GM18502 (cell line): ENCODE results near the gene CACNB1.

ENCODE experiments used
- ATAC-seq: cut with Tn5 transposase; IDR thresholded peaks from one replicate; pipeline ENCODE4 v1.9.1; 2021; ENCODE audit warnings: mild to moderate bottlenecking; ENCODE audit not compliant: unreplicated experiment, poor library complexity

The CACNB1 gene

DNA sequence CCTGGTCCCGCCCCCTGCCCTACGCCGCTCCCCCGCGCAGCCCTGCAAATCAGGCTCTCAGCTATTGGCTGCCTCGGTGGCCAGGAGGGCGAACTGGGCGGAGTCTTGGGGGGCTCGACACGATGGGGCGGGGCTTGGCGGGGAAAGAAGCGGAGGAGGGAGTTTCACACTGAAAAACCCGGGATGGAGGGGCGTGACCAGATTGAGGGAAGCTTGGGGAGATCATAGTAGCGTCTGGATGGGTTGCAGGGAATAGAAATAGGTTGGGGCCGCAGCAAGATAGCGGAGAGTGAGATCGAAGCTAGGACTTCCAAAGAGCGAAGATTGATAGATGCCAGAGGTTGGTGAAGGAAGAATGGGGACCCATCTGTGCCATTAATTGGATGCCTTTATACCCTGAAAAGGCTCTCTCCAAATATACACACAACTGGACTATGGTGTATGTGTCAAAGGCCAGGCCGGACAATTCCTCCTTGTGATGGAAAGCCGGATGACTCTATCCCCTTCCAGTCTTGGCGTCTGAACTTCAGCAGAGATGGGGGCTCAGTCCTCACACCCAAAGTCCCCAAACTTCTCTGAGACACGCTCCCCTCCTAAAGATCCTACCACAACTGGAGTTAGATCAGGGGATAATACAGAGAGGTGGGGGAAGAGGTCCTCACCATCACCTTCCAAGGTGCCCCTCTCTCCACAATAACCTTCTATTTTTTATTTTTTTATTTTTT, 28.7 kb upstream of the CACNB1 start:
- no peak for ATAC-seq

DNA sequence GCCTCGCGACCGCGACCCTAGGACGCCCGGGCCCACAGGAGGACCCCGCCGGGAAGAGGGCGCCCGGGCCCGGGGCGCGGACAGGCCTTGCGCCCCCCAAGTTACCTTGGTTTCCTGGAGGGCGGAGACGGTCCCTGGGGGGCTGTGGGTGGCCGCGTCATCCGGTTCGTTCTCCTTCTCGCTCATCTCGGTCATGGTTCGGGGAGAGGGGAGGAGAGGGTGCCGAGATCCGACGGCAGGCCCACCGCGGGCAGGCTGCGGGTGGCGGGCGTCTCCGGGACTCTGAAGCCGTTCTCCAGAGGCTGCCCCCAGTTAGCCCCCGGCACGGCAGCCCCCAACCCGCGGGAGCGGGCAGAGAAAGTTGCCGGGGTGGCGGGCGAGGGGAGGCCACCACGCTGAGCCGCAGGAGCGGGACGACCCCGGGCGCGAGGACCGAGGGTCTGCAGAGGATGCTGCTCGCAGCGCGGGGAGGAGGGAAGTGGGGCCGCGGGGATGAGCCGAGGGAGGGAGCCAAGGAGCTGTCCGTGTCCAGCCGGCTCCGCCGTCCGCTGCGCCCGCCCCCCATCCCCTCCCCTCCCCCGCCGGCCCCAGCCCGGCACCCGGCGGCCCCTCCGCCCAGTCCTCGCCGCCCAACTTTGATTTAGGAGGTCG, 28.0 kb upstream of the CACNB1 start, which contains the start of gene STAC2:
Gene STAC2 (minus strand): TSS at position 638 of the 651 bp plus-strand sequence. CDS start 443 bp downstream, at position 195.
- ATAC-seq: no peak

DNA sequence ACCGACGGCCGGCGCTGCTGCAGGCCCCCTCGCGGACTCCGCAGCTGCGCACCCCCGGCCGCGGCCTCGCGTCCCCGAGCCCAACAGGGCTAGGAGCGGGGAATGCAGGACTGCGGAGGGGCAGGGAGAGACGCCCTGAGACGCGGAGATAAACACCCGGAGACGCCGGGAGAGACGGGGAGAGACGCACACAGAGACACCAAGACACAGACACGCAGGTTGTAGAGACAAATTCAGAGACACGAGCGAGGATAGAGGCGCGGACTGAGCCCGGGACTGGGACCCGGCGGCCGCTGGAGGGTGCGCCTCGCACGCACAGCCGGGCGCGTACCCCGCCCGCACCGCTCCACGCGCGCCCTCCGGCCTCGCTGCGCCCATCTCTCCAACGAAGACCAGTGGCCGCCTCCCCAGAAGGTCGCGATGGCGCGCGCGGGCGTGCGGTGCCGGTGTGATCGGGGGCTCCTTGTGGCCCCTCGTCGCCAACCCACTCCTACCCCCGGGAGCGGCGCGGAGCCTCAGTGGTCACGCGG, 27.4 kb upstream of the CACNB1 start:
- no peak for ATAC-seq

DNA sequence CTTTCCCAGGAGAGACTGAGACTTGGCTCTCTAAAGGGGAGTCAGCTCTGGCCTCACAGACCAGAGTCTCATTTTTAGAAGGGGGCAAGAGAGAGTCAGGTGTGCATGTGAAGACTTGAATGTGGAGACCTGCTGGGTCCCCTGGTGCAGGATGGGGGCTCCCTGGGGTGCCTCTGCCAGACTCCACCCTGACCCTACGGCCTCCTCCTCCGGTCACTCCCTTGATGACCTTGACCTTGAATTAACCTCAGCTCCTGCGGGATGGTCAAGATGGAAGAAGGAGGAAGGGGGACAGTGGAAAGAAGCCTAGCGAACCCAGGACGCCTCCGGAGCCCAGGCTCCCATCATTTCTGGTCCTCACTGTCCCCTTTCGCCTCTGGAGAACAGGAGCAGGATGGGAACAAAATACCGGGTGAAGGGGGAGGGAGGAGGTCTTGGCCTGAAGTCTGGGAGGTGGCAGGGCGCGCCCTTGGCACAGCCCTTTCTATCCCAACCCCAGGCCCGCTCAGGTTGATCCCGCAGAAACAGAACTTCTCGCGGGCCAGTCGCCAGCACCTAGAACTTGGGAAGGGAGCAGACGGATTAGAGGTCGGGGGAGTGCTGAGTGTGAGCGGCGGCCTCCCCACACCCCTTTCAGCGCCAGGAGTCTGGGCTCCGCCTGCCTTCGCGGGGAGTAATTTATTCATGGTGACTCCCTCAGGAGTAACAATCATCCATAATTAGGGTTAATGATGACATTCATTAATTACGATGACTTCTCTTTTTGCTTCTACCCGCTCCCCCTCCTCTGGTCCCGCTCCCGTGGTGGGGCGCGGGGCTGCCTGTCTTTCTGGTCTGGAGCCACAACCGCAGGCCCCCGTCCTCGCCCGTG, 26.7 kb upstream of the CACNB1 start:
- ATAC-seq: no peak

DNA sequence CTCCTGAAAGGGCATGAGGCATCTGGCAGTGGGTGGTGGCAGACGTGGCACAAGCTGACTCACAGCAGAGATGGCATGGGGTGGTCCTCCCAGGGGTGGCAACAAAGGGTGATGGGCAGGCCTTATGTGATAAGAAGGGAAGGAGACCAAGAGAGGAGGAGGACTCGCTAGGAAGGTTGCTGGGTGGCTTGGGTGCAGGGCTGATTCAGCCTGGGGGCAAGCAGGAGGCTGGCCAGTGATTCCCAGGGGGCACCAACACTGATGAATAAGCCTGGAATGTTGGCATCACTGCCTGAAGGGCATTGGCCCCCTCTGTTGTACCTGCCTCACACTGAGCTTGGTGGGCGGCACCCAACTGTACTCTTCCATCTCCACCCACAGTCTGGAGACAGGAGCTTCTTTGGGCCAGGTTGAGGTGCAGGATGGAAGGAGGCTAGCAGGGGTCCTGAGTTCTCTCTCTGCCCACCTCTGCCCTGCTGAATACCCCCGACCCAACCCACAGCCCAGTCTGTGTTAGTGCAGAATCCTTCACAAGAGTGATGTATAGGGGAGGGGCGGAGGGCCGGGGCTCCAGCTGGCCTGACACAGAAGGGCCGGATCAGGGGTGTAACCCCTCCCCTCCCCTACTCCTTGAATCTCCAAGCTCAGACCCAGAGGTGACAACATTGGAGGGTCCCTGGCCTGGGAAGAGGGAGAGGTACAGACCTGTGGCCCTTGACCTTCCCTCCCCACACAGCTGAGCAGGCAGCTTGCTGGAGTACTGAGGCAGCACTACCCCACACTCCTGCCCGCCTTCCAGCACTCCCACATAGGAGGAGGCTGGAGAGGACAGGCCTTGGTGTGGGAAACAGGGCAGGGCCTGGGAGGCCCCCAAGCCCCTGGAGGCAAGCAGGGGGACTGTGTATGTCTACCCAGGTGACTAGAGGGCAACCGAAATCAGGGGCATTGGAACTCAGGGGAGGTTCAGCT, 25.7 kb upstream of the CACNB1 start:
- no peak for ATAC-seq

DNA sequence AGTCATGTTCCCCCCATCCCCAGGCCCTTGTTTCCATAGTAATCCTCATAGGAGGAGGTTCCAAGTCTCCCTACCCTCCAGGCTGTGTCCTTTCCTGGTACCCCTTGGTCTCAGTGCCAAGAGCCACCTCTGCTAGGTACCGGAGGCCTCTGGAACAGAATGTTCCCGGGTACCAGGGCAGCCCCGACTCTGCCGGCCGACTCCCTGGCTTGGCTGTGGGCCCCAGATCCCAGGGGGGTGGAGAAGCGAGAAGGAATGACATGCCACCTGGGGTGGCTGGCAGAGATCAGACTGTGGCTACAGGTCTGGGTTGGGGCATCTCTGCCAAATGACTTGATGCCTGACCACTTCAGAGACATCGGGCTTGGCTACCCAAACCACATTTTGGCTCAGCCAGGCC, 24.7 kb upstream of the CACNB1 start:
- ATAC-seq: no peak

DNA sequence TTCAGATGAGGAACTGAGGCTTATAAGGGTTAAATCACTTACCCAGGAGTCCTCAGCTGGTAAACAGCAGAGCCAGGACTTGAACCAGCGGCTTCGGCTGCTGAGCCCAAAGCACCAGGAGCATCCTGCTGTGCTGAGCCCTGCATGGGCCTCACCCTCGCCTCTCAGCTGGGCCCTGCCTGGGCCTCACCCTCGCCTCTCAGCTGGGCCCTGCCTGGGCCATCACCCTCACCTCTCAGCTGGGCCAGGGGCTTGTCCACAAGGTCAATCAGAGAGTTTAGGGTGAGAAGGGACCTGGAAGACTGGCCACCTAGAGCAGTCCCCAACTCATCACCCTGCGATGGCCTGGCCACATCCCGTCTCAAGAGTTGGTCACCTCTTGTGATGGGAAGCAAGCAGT, 24.1 kb upstream of the CACNB1 start:
- ATAC-seq: no peak

DNA sequence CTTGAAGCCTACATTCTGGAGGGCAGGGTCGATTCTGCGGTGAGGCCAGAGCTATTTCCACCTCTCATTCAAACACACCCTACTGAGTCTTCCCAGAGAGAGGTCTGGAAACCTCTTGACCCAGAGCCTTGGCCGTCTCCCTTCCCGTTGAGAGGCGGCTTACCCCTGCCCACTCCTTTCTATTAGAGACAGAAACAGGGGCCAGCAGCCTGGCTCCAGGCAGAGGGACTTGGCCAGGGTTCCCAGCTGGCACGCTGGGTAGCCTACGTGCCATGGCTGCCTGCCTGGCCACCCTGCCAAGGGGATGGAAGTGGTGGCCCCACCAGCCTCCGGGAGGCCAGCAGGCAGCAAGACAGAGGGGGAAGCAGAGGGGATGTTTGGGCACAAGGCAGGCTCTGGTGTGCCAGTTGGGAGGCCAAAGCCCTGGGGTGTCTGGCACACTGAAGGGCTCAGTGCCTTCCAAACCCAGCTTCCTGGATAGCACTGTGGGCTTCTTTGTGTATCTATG, 22.2 kb upstream of the CACNB1 start:
- no peak for ATAC-seq

DNA sequence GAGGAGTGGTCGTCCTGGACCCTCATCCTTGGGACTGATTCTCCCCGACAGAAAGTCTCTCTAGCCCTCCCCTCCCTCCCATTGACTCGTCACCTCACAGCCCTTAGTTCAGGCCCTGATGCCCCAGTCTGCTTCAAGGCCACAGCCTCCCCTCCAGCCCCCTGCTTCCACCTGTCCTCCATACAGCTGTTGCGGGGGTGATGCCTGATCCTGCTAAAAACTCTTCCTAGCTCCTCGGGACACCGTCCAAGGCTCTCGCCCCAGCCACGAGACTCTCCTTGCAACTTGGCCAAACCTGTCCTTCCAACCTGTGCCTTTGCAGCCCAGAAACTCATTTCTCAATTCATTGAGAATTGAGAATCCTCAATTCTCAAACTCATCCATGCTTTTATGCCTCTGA, 21.4 kb upstream of the CACNB1 start:
- no peak for ATAC-seq

DNA sequence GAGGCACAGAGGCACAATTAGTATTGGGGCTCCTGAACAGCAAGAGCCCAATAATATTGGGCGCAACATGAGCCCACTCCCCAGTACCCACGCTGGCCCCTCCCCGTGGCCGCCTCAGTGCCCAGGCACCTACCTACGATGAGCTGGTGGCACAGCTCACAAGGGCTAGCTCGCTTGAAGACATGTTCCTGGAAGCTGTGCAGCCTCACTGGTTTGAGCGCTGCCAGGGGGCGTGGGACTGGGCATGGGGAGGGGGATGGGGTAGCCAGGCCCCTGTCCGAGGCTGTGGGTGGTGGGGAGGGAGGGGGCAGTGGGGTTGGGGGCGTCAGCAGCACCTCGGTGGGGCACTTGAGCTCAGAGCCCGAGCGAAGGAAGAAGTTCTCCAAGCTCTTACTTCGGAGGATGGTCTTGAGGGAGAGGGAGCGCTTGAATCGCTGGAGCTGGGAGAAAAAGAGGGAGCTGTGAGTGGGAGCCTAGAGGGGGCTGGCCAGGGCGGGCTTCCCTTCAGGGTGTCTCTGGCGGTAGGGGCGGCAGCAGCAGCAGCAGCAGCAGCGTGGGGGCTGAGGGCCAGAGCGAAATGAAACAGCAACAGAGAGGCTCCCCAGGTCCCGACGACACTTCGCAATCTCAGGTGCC, 20.4 kb upstream of the CACNB1 start:
- no peak for ATAC-seq

DNA sequence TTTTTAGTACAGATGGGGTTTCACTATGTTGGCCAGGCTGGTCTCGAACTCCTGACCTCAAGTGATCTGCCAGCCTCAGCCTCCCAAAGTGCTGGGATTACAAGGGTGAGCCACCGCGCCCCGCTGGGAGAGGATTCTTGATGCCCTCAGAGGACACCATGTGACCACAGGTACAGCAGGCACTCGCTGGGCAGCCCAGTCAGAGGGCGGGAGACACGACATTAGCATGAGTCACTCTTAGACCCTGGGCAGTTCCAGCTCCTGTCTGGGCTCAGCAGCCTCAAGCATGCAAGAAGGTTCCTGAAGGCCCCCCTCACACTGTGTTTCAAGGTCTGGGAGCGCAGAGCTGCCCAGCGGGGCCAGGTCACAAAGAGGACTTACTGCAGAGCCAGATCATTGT, 16.4 kb upstream of the CACNB1 start:
- no peak for ATAC-seq

DNA sequence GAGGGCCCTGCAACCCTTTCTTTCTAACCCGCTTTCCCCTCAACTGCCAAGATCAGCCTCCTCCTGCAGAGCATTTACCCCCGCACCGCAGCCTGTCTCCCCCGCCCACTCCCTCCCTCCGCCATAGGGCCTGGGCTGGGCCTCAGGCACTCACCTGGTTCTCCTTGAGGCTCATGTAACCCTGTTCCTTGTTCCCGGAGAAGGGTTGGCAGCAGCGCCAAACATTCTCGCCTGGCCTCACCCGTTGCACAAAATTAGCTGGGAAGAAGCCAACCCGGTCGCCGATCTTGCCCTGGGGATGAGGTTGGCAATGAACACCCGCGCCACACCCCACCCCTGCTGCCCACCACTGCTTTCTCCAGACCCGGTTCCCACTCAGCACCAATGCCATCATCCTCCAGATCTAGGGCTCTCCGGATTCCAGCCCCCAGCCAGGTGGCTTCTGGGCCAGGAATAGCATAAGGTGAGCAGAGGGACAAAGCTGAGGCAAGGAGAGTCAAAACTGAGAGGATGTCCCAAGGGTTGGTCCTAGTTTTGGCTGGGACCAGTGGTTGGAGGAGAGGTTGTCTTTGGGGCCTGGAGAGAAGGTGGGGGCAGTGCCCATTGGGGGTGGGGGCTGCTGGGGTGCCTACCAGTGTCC, 15.5 kb upstream of the CACNB1 start:
- no peak for ATAC-seq

DNA sequence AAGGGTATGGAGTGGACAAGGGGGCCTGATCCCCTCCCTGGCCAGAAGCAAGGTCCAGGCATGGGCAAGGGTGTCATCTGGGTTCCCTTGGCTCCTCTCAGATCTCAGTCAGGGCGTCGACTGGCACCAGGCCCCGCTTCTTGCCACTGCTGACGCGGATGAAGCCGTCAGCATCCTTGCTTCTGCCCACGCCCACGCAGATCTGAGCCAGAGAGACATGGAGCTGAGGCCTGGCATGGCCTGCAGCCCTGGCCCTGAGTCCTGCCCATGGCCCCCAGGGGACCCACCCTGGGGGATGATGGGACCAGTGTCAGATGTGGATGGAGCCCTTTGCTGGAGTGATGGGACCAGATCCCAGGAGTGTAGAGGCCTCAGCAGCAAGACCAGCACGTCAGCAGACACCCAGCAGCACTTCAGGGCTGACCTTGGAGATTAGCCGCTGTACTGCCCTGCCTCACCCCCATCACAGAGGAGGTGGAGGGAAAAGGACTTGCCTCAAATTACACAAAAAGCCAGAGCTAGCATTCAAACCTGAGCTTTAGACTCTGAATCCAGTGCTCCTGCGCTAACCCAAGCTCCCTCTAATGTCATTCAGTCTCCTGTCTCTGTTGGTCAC, 14.8 kb upstream of the CACNB1 start:
- no peak for ATAC-seq

DNA sequence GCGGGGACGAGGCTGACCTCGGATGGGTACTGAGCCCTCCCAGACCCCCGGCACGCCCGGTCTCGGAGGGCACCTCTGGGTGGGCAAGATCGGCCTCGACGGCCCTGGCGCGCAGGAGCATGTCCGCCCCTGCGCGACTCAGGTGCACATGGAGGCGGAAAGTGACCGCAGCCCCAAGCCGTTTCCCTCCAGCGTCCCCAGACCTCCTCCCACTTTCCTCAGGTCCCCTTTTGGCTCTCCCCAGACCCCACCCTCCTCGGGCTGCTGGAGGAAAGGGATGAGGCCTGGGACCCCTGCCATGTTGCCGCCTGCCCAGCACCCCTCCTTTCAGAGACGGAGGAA, 12.6 kb upstream of the CACNB1 start:
- ATAC-seq: no peak

DNA sequence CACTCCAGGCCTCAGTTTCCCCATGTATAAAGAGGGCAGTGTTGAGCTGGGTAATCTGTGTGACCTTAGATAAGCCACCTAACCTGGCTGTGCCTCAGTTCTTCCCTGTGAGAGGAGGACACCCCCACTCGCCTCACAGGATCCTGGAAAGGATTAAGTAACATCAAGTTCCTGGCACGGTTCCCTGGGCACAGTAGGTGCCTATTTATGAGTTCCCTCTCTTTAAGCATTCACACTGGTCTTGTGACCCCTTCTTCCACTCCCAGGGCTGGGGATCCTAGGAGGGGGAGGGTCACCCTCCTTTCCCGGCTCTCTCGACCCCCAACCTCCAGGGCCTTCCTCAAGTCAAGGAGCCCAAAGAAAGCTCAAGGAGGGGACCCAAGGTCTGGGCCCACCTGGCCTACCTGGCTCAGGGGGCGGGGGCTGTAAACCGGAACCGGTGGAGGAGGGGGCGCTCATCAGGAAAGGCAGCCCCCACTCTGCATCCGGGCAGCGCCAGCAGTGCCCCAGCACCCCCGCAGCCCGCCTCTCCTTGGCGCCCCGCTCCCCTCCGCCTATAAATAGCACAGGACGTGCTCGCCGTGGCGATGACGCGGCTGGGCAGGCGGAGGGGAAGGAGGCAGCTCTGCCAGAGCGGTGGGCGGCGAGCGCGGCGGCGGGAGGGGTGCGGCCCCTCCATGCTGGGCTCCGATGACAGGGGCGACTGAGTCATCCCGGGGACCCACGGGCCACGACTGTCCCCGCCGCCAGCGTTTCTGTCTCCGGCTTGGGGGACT, 12.0 kb upstream of the CACNB1 start:
- ATAC-seq: no peak

DNA sequence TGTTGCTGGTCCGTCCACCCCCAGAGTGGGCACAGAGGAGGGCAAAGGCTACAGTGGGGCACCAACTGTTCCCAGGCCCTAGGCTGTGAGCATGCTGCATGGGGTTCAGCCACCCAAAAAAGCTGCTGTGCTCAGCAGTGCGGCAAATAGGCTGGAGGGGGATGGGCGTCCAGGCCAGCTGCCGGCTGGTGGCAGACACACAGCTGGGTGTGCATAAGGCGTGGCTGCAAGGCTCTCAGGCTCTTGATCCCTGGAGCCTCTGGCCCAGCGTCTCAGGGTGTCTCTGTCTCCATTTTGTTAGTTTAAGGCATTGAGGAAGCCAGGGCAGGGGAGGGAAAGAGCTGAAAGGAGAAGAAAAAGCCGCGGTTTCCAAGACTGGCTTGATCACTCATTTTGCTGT, 11.4 kb upstream of the CACNB1 start:
- ATAC-seq: peak; percentile 52

DNA sequence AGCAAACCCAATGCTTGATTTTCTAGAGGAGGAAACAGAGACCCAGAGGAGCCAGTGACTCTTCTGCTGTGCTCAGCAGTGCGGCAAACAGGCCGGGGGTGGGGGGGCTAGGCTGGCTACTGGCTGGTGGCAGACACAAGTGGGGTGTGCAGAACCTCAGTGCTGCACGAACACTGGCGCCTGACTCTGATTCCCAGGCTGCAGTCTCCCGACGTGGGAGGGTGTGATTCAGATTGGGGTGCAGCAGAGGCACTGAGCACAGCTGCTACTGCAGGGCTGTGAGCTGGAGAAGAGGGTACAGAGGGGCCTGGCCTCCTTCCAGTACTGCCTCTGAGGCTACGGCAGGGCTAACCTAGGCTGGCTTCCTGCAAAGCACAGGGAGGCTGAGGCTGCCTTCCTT, 10.7 kb upstream of the CACNB1 start:
- no peak for ATAC-seq

DNA sequence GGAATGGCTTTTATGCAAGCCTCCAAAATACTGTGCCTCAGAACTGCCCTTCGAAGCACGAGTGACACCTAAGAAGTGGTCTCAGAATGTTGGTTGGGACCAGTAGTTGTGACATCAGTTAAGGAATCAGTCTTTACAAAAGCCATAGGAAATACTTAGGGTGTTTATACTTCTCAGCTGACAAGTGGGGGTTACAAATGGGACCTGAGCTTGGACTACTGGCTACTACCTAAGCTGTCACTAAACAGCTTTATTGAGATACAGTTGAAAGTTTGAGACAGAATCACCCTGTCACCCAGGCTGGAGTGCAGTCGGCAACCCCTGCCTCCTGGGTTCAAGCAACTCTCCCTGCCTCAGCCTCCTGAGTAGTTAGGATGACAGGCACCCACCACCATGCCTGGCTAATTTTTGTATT, 7.7 kb upstream of the CACNB1 start:
- ATAC-seq: no peak
